Kidney (tissue), 14 donors: ENCODE results near the gene TYMP. TPM values are rescaled to one million over a fixed set of nuclear protein-coding genes. Genes with fewer than 3 reads are reported as not detected.

ENCODE experiments used
- DNase-seq, 5 donors: peaks; one replicate each; pipeline ENCODE4 v3.0.0-alpha.2; 2013 to 2020
- FAIRE-seq: peaks from 2 replicates; lab custom pipeline; 2012; peaks lifted over from hg19 to GRCh38; lab: Jason Lieb, UNC
- H3K27ac ChIP-seq, 2 donors: one replicate each; pipeline ENCODE4 v1.7.0; 2013; ENCODE audit warnings: low read depth in 2 of 2, low read length in 2 of 2, inconsistent platforms in 1 of 2
- H3K27me3 ChIP-seq: one replicate; pipeline ENCODE4 v1.7.1; 2013; ENCODE audit warnings: low read length, inconsistent platforms; ENCODE audit not compliant: control insufficient read depth, insufficient read depth
- H3K36me3 ChIP-seq, 3 donors: one replicate each; pipeline versions ENCODE4 v1.7.0 to v1.7.1; 2013; ENCODE audit warnings: low read length in 3 of 3, control low read depth in 1 of 3, inconsistent platforms in 1 of 3; ENCODE audit not compliant: insufficient read depth in 3 of 3, control insufficient read depth in 2 of 3
- H3K4me1 ChIP-seq, 3 donors: one replicate each; pipeline versions ENCODE4 v1.7.0 to v1.7.1; 2013; ENCODE audit warnings: low read length in 3 of 3, inconsistent platforms in 1 of 3, low read depth in 1 of 3; ENCODE audit not compliant: control insufficient read depth in 2 of 3, insufficient read depth in 2 of 3
- H3K4me3 ChIP-seq, 3 donors: one replicate each; pipeline versions ENCODE4 v1.7.0 to v1.8.1; 2013; ENCODE audit warnings: low read length in 3 of 3, control low read depth in 1 of 3, inconsistent platforms in 1 of 3
- H3K9ac ChIP-seq, 3 donors: one replicate each; pipeline versions ENCODE4 v1.7.0 to v1.7.1; 2013; ENCODE audit warnings: low read length in 3 of 3, control low read depth in 1 of 3, inconsistent platforms in 1 of 3
- H3K9me3 ChIP-seq, 3 donors: one replicate each; pipeline versions ENCODE4 v1.7.0 to v1.7.1; 2013; ENCODE audit warnings: low read length in 3 of 3, control low read depth in 1 of 3, inconsistent platforms in 1 of 3; ENCODE audit not compliant: control insufficient read depth in 2 of 3, insufficient read depth in 1 of 3
- CTCF ChIP-seq: IDR thresholded peaks from 3 replicates; pipeline ENCODE4 v1.5.1; 2012; ENCODE audit warnings: mild to moderate bottlenecking, moderate library complexity, borderline replicate concordance; ENCODE audit not compliant: insufficient read depth; ENCODE audit errors: extremely low read depth
- intact Hi-C: fragments of 100-400 bp; cut with DNase I; formaldehyde crosslinking; loops from one replicate; pipeline ENCODE4 v1.11.1; 2022
- polyA plus RNA-seq: library from polyadenylated mRNA; stranded (reverse); fragments of 350-450 nt; fragmentation: Illumina TruSeq; extraction: RNeasy Lipid Tissue Mini Kit (QIAGEN cat#74804); gene quantifications from one replicate; pipeline ENCODE4 v1.2.3, GENCODE V29; 2014; ENCODE audit warnings: low read depth, low replicate concordance; ENCODE audit not compliant: insufficient read depth
- total RNA-seq: library from RNA; stranded (reverse); fragmentation: NEBNext Ultra II Directional; extraction: Animal tissue kit (Norgen Biotek cat#: 25700); gene quantifications from one replicate; pipeline ENCODE4 v1.2.1, GENCODE V29; 2021
- donor health status: control.
- donor health status: control.
- donor health status: control.
- donor health status: control.
- donor health status: control.
- donor health status: DM: yes; HTN: yes; CAD: no.
- donor health status: Normal renal cell carcinoma (clear cell type).

Gene TYMP
- total and polyA plus RNA-seq, 2 donors from 2014 or later, result 22.2 to 163 TPM

DNA sequence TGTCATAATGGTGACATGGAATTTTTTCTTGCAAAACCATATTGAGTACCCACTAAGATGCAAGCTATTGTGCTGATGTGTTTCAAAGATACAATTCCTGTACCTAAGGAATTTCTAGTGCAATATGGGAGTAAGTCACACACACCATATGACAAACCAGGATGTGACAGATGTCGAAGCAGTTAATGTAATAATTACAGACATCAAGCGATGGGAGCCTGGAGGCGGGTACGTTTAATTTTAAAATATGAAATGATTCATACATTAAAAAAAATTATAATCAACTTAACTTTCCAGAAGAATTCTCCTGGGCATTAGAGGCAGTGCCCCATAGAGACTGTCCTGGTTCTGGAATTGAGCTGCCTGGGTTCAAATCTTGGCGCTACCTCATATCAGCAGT is 26.9 kb upstream of the TYMP start:
- H3K36me3 ChIP-seq, result no peaks in the 10 kb centered on the region
- H3K4me1 ChIP-seq, result no peaks in the 10 kb centered on the region
- DNase-seq (no peak), FAIRE-seq (no peak)
- no peak overlapping the region for H3K4me3 ChIP-seq
- no peaks in the 10 kb centered on the region for H3K27me3 ChIP-seq
- no peak overlapping the region for H3K27ac ChIP-seq
- no peak overlapping the region for H3K9ac ChIP-seq
- intact Hi-C loops, result no loop called here
- H3K9me3 ChIP-seq, result no peaks in the 10 kb centered on the region
- no peak for TF ChIP-seq CTCF

DNA sequence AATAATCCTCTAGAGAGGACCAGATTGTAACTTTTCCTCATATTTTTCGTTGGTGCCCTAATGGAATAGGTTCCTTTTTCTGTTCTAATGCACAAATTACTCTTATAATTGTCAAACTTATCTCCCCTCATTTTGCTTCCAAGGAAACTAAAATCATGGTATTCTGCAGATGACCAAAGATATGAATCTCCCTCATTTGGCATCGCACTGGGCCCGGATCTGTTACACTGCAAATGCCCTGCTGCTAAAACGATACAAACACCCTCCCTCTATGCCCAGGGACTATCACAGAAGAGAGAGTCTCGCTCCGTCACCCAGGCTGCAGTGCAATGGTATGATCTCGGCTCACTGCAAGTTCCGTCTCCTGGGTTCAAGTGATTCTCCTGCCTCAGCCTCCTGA is 23.5 kb upstream of the TYMP start:
- no peak for DNase-seq
- no peaks in the 10 kb centered on the region for H3K4me1 ChIP-seq
- intact Hi-C loops, result no loop called here
- H3K9ac ChIP-seq, result no peak overlapping the region
- no peak overlapping the region for H3K4me3 ChIP-seq
- no peaks in the 10 kb centered on the region for H3K36me3 ChIP-seq
- peaks cover 4% of the 10 kb centered on the region for H3K27me3 ChIP-seq
- H3K9me3 ChIP-seq, result no peaks in the 10 kb centered on the region
- FAIRE-seq, result no peak
- no peak overlapping the region for H3K27ac ChIP-seq
- TF ChIP-seq CTCF, result no peak

- FAIRE-seq, result no peak
- DNase-seq, result no peak
- H3K27ac ChIP-seq, result no peak overlapping the region
- peaks cover 6% of the 10 kb centered on the region for H3K27me3 ChIP-seq
- TF ChIP-seq CTCF, result no peak
- H3K4me1 ChIP-seq, result no peaks in the 10 kb centered on the region
- H3K4me3 ChIP-seq, result no peak overlapping the region
- no peaks in the 10 kb centered on the region for H3K36me3 ChIP-seq
- intact Hi-C loops, result no loop called here
- H3K9ac ChIP-seq, result no peak overlapping the region
- no peaks in the 10 kb centered on the region for H3K9me3 ChIP-seq
Observed at GRCh38 chr22:50551160-50551752, 21.4 kb upstream of the TYMP start.

DNA sequence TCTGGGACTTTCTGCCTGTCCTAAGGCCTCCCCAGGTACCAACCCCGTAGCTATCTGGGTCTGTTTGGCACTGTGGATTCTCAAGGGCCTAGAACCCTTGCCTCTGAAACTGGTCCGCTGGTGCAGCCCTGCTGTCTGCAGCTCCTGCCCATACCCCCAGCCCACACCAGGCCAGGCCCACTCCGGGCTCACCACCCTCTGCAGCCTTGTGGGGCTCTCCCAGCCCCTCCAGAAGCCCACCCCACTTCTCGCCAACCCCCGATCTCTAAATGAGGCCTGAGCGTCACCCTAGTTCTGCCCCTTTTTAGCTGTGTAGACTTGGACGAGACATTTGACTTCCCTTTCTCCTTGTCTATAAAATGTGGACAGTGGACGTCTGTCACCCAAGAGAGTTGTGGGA is 20.6 kb upstream of the TYMP start:
- intact Hi-C loops, result no loop called here
- no peak overlapping the region for H3K4me3 ChIP-seq
- no peak for DNase-seq
- H3K9me3 ChIP-seq, result no peaks in the 10 kb centered on the region
- peaks cover 9% of the 10 kb centered on the region for H3K27me3 ChIP-seq
- no peaks in the 10 kb centered on the region for H3K4me1 ChIP-seq
- no peak overlapping the region for H3K27ac ChIP-seq
- H3K9ac ChIP-seq, result no peak overlapping the region
- no peaks in the 10 kb centered on the region for H3K36me3 ChIP-seq
- FAIRE-seq, result no peak
- no peak for TF ChIP-seq CTCF
